Panc1 (cell line): ENCODE measurements around the gene DPM3.

Experiments used
- POLR2AphosphoS5 ChIP-seq: IDR thresholded peaks from 2 replicates; pipeline ENCODE4 v1.6.1; 2012; ENCODE audit warnings: mild to moderate bottlenecking, low read depth, low read length, moderate library complexity
- SIN3A ChIP-seq: IDR thresholded peaks from 2 replicates; pipeline ENCODE4 v1.6.1; 2012; ENCODE audit warnings: low read depth, mild to moderate bottlenecking, low read length, moderate library complexity, borderline replicate concordance; ENCODE audit not compliant: insufficient read depth
- TF ChIP-seq, protein P1 (sequence below): fragments of 450-650 bp; IDR thresholded peaks from 2 replicates; pipeline ENCODE4 v1.5.1; 2017; ENCODE audit warnings: mild to moderate bottlenecking
- TF ChIP-seq, protein P2 (sequence below), 2 experiments: IDR thresholded peaks; 2 replicates each; pipeline ENCODE4 v1.6.1; 2011 to 2012; ENCODE audit warnings: low read depth in 2 of 2, control low read depth in 1 of 2, low read length in 1 of 2, mild to moderate bottlenecking in 1 of 2, moderate library complexity in 1 of 2; ENCODE audit not compliant: insufficient read depth in 1 of 2

GRCh38 chr1:155137154-155137949 lies 3.0 kb downstream of the DPM3 start:
- TF ChIP-seq, protein P1, sequence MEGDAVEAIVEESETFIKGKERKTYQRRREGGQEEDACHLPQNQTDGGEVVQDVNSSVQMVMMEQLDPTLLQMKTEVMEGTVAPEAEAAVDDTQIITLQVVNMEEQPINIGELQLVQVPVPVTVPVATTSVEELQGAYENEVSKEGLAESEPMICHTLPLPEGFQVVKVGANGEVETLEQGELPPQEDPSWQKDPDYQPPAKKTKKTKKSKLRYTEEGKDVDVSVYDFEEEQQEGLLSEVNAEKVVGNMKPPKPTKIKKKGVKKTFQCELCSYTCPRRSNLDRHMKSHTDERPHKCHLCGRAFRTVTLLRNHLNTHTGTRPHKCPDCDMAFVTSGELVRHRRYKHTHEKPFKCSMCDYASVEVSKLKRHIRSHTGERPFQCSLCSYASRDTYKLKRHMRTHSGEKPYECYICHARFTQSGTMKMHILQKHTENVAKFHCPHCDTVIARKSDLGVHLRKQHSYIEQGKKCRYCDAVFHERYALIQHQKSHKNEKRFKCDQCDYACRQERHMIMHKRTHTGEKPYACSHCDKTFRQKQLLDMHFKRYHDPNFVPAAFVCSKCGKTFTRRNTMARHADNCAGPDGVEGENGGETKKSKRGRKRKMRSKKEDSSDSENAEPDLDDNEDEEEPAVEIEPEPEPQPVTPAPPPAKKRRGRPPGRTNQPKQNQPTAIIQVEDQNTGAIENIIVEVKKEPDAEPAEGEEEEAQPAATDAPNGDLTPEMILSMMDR, result no peak
- TF ChIP-seq, protein P2, sequence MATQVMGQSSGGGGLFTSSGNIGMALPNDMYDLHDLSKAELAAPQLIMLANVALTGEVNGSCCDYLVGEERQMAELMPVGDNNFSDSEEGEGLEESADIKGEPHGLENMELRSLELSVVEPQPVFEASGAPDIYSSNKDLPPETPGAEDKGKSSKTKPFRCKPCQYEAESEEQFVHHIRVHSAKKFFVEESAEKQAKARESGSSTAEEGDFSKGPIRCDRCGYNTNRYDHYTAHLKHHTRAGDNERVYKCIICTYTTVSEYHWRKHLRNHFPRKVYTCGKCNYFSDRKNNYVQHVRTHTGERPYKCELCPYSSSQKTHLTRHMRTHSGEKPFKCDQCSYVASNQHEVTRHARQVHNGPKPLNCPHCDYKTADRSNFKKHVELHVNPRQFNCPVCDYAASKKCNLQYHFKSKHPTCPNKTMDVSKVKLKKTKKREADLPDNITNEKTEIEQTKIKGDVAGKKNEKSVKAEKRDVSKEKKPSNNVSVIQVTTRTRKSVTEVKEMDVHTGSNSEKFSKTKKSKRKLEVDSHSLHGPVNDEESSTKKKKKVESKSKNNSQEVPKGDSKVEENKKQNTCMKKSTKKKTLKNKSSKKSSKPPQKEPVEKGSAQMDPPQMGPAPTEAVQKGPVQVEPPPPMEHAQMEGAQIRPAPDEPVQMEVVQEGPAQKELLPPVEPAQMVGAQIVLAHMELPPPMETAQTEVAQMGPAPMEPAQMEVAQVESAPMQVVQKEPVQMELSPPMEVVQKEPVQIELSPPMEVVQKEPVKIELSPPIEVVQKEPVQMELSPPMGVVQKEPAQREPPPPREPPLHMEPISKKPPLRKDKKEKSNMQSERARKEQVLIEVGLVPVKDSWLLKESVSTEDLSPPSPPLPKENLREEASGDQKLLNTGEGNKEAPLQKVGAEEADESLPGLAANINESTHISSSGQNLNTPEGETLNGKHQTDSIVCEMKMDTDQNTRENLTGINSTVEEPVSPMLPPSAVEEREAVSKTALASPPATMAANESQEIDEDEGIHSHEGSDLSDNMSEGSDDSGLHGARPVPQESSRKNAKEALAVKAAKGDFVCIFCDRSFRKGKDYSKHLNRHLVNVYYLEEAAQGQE (IDR thresholded peaks at IDR 0.05; ENCODE audit: insufficient read depth in 1 of 2, low read depth in 2 of 2, low read length in 1 of 2), result no peak
- TF ChIP-seq POLR2AphosphoS5 (no peak), SIN3A (no peak)
